ENCODE measurements around the gene NELL1.

NELL1 gene

DNA sequence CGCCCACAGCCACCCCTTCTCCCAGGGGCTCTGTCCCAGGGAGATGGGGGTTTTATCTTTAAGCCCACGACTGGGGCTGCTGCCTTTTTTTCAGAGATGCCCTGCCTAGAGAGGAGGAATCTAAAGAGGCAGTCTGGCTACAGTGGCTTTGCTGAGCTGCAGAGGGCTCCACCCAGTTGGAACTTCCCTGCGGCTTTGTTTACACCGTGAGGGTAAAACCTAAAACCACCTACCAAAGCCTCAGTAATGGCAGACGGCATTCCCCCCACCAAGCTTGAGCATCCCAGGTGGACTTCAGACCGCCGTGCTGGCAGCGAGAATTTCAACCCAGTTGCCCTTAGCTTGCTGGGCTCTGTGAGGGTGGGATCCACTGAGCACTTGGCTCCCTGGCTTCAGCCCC is 535.8 kb downstream of the NELL1 start:
- H3K4me1 Mint-ChIP-seq, result no peaks in the 10 kb centered on the region
- H3K4me3 Mint-ChIP-seq, result no peak overlapping the region
- no peak for TF ChIP-seq CTCF (IDR thresholded peaks at IDR 0.05)
- peaks cover 26% of the 10 kb centered on the region for H3K9me3 Mint-ChIP-seq
- no peaks in the 10 kb centered on the region for H3K27me3 Mint-ChIP-seq (ENCODE audit: low read depth, poor library complexity)
- H3K27ac Mint-ChIP-seq, result no peak overlapping the region
- no peaks in the 10 kb centered on the region for H3K36me3 Mint-ChIP-seq (ENCODE audit: low read depth)
- DNase-seq, result no peak

- no peak overlapping the region for H3K27ac Mint-ChIP-seq
- no peak for DNase-seq
- H3K4me3 Mint-ChIP-seq, result no peak overlapping the region
- TF ChIP-seq CTCF (IDR thresholded peaks at IDR 0.05), result no peak
- H3K9me3 Mint-ChIP-seq, result peaks cover under 1% of the 10 kb centered on the region
- no peaks in the 10 kb centered on the region for H3K4me1 Mint-ChIP-seq
- no peaks in the 10 kb centered on the region for H3K36me3 Mint-ChIP-seq (ENCODE audit: low read depth)
- H3K27me3 Mint-ChIP-seq (ENCODE audit: low read depth, poor library complexity), result peaks cover 3% of the 10 kb centered on the region
Observed at GRCh38 chr11:21225860-21226259, 556.5 kb downstream of the NELL1 start.

DNA sequence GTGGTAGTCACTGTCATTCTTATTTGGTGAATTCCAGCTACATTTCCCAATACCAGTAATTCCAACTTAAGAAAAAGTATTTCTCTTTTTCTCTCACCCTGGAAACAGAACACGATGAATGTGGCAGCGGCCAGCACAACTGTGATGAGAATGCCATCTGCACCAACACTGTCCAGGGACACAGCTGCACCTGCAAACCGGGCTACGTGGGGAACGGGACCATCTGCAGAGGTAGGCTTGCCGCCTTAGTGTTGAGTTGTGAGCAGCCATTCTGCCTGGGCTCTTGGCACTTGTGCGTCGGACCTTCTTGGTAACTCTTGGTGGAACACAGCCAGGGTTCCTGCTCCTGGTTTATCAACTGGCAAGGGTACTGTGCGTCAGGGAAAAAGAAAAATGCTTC is 559.8 kb downstream of the NELL1 start:
- Mint-ChIP-seq H3K4me3 (no peak overlapping the region), H3K9me3 (no peaks in the 10 kb centered on the region), H3K27me3 (ENCODE audit: low read depth, poor library complexity) (peaks cover 3% of the 10 kb centered on the region), H3K27ac (no peak overlapping the region), H3K36me3 (ENCODE audit: low read depth) (no peaks in the 10 kb centered on the region), H3K4me1 (no peaks in the 10 kb centered on the region)
- TF ChIP-seq CTCF (IDR thresholded peaks at IDR 0.05), result no peak
- no peak for DNase-seq

DNA sequence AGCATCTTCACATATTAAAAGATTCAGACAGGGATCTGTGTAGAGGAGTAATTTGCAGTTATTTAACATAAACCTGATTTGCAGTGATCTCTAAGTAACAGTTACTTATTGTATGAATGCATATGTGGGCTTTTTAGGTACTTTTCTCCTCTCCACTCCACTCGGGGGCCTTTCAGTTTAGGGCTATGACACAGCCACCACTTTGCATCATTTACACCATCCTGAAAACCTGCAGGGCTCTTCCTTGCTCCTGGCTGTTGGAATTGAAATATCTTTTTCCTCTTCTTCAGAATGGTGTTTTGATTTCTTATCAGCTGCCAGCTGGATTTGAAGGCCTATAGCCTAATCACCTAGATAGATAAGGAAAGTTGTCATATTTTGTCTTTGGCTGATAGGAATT is 580.8 kb downstream of the NELL1 start:
- TF ChIP-seq CTCF (IDR thresholded peaks at IDR 0.05), result no peak
- DNase-seq, result no peak
- Mint-ChIP-seq H3K27ac (no peak overlapping the region), H3K36me3 (ENCODE audit: low read depth) (no peaks in the 10 kb centered on the region), H3K4me3 (no peak overlapping the region), H3K4me1 (no peaks in the 10 kb centered on the region), H3K9me3 (no peaks in the 10 kb centered on the region), H3K27me3 (ENCODE audit: low read depth, poor library complexity) (peaks cover 12% of the 10 kb centered on the region)

GRCh38 chr11:21254055-21254454 is 584.7 kb downstream of the NELL1 start:
- Mint-ChIP-seq H3K4me1 (no peaks in the 10 kb centered on the region), H3K9me3 (no peaks in the 10 kb centered on the region), H3K27me3 (ENCODE audit: low read depth, poor library complexity) (peaks cover 12% of the 10 kb centered on the region), H3K36me3 (ENCODE audit: low read depth) (no peaks in the 10 kb centered on the region), H3K4me3 (no peak overlapping the region), H3K27ac (peak overlapping the region; percentile 6)
- no peak for TF ChIP-seq CTCF (IDR thresholded peaks at IDR 0.05)
- no peak for DNase-seq

- Mint-ChIP-seq H3K27ac (no peak overlapping the region), H3K9me3 (no peaks in the 10 kb centered on the region), H3K36me3 (ENCODE audit: low read depth) (no peaks in the 10 kb centered on the region), H3K4me1 (no peaks in the 10 kb centered on the region), H3K27me3 (ENCODE audit: low read depth, poor library complexity) (peaks cover 12% of the 10 kb centered on the region), H3K4me3 (no peak overlapping the region)
- DNase-seq, result no peak
- no peak for TF ChIP-seq CTCF (IDR thresholded peaks at IDR 0.05)
Observed at GRCh38 chr11:21254790-21255189, 585.4 kb downstream of the NELL1 start.
